HAP-1 (cell line): ENCODE data around the gene FBXL3.
A peak's percentile ranks its signal among the peaks of the same experiment; 100 is the strongest.
"Not testable (repeated sequence)": the region's sequence is repeated elsewhere in the genome, so short reads cannot be mapped to it uniquely, and the experiment has no call there.

Source experiments
- DNase-seq, 2 experiments: peaks; one replicate each; pipeline ENCODE4 v3.0.0-alpha.2; 2016 to 2020; ENCODE audit warnings: low spot score in 2 of 2
- H3K27me3 ChIP-seq: fragments of 250-450 bp; sonication (Bioruptor Pico); 2 replicates; pipeline ENCODE4 v1.5.1; 2020; ENCODE audit warnings: low read depth, mild to moderate bottlenecking, moderate library complexity
- H3K36me3 ChIP-seq: fragments of 250-450 bp; sonication (Bioruptor Pico); replicated peaks from 2 replicates; pipeline ENCODE4 v1.5.1; 2020; ENCODE audit warnings: mild to moderate bottlenecking
- H3K4me1 ChIP-seq: fragments of 250-450 bp; sonication (Bioruptor Pico); 2 replicates; pipeline ENCODE4 v1.5.1; 2020; ENCODE audit warnings: mild to moderate bottlenecking
- H3K4me3 ChIP-seq: fragments of 250-450 bp; sonication (Bioruptor Pico); 2 replicates; pipeline ENCODE4 v1.5.1; 2020; ENCODE audit warnings: mild to moderate bottlenecking, moderate library complexity
- H3K9me3 ChIP-seq: fragments of 250-450 bp; sonication (Bioruptor Pico); 2 replicates; pipeline ENCODE4 v1.5.1; 2020; ENCODE audit warnings: mild to moderate bottlenecking, moderate library complexity
- in situ Hi-C: fragments of 300-500 bp; cut with MboI; formaldehyde crosslinking; loops from 3 replicates; pipeline ENCODE4 v1.14.3; 2020; ENCODE audit warnings: low sequenced_read_pairs, inconsistent platforms, mixed read lengths

FBXL3 gene

GRCh38 chr13:76967031-76967430, 59.9 kb downstream of the FBXL3 start:
- no peaks in the 10 kb centered on the region; the same call in 1 of the 2 replicates for H3K9me3 ChIP-seq
- no peak for DNase-seq

GRCh38 chr13:76965759-76966421, 61.1 kb downstream of the FBXL3 start:
- DNase-seq: peak in 1 of 2 experiments; percentile 14
- Histone ChIP-seq H3K4me1 (no peaks in the 10 kb centered on the region), H3K4me3 (no peak overlapping the region), H3K9me3 (no peaks in the 10 kb centered on the region; the same call in 1 of the 2 replicates), H3K36me3 (no peaks in the 10 kb centered on the region), H3K27me3 (no peaks in the 10 kb centered on the region)
- in situ Hi-C loops: no loop called here

More at GRCh38 chr13:76967031-76967430, 59.9 kb downstream of the FBXL3 start:
- Histone ChIP-seq H3K4me3 (no peak overlapping the region), H3K36me3 (no peaks in the 10 kb centered on the region), H3K27me3 (no peaks in the 10 kb centered on the region), H3K4me1 (no peaks in the 10 kb centered on the region)
- in situ Hi-C loops: no loop called here

- in situ Hi-C loops, H3K36me3 ChIP-seq, H3K4me3 ChIP-seq, DNase-seq, H3K27me3 ChIP-seq, H3K4me1 ChIP-seq, H3K9me3 ChIP-seq: not testable (repeated sequence)
Measured at GRCh38 chr13:76959734-76960133, 67.2 kb downstream of the FBXL3 start.

GRCh38 chr13:76958841-76959432, 68.0 kb downstream of the FBXL3 start:
- Histone ChIP-seq H3K9me3 (no peaks in the 10 kb centered on the region), H3K4me1 (no peaks in the 10 kb centered on the region), H3K36me3 (no peaks in the 10 kb centered on the region), H3K27me3 (no peaks in the 10 kb centered on the region), H3K4me3 (no peak overlapping the region)
- in situ Hi-C loops: no loop called here
- DNase-seq: no peak

- DNase-seq: no peak
- Histone ChIP-seq H3K27me3 (no peaks in the 10 kb centered on the region), H3K4me3 (no peak overlapping the region), H3K4me1 (no peaks in the 10 kb centered on the region), H3K36me3 (no peaks in the 10 kb centered on the region), H3K9me3 (no peaks in the 10 kb centered on the region)
- in situ Hi-C loops: no loop called here
Measured at GRCh38 chr13:76955661-76956060, 71.3 kb downstream of the FBXL3 start.
